ENCODE results near the gene CYP11A1. TPM values are rescaled to one million over a fixed set of nuclear protein-coding genes. Genes with fewer than 3 reads are reported as not detected.

CYP11A1 gene
- total RNA-seq, 4 donors from 2014 or later = 0.47 to 1.4 (median 0.53) TPM; not detected in 1

- H3K4me3 ChIP-seq = no peak overlapping the region
- WGBS = 68% methylated on average over 10 of the region's 16 CpGs
- no peak for DNase-seq (ENCODE audit: low spot score in 2 of 2)
Observed at GRCh38 chr15:74403991-74404563, 36.6 kb upstream of the CYP11A1 start.

GRCh38 chr15:74403588-74403919, 36.1 kb upstream of the CYP11A1 start:
- no peak for DNase-seq (ENCODE audit: low spot score in 2 of 2)
- H3K4me1 ChIP-seq = peaks cover 15% of the 10 kb centered on the region
- H3K4me3 ChIP-seq = no peak overlapping the region
- 78% methylated on average over 6 of the region's 10 CpGs for WGBS
- no peaks in the 10 kb centered on the region for H3K9me3 ChIP-seq
- TF ChIP-seq CTCF (IDR thresholded peaks at IDR 0.05) (no peak), POLR2AphosphoS5 (IDR thresholded peaks at IDR 0.05) (no peak), POLR2A (IDR thresholded peaks at IDR 0.05) (no peak), EP300 (IDR thresholded peaks at IDR 0.05) (no peak)
- H3K36me3 ChIP-seq = no peaks in the 10 kb centered on the region
- H3K27ac ChIP-seq = no peak overlapping the region
- H3K27me3 ChIP-seq = no peaks in the 10 kb centered on the region

More at GRCh38 chr15:74403991-74404563, 36.6 kb upstream of the CYP11A1 start:
- H3K27me3 ChIP-seq = no peaks in the 10 kb centered on the region
- no peak for TF ChIP-seq POLR2AphosphoS5 (IDR thresholded peaks at IDR 0.05)
- TF ChIP-seq CTCF (IDR thresholded peaks at IDR 0.05) = no peak
- no peak for TF ChIP-seq POLR2A (IDR thresholded peaks at IDR 0.05)
- TF ChIP-seq EP300 (IDR thresholded peaks at IDR 0.05) = no peak
- no peaks in the 10 kb centered on the region for H3K36me3 ChIP-seq
- peaks cover 15% of the 10 kb centered on the region for H3K4me1 ChIP-seq
- H3K27ac ChIP-seq = no peak overlapping the region
- H3K9me3 ChIP-seq = no peaks in the 10 kb centered on the region

DNA sequence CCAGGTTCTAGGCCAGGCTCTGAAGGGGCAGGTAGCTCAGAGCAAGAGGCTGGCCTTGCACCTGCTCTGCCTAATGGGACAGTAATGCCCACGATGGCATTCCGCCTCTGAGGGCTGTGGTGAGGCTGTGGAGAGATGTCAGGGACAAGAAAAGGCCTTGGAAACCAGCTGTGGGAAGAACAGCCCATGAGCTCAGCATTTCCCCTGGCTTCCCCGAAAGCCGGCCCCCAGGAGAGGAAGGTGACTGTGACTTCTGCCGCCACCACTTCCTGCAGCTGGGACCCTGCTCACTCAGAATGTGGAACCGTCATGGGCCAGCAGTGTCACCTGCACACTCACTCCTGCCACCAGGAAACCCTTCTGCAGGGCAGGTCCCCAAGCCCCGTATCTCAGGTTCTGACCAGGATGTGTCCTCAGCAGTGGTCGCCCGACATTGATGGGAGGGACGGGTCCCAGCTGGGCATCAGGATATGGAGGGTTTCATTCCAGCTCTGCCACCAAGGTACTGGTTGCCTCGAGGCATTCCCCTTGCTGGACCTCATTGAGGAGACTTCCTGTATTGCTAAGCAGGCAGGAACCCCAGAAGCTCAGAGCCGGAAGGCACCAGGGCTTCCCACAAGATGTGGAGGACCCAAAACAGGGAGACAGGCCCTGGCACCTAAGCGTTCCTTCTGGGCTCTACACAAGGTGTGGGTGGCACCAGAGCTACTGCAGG, 35.6 kb upstream of the CYP11A1 start:
- 73% methylated on average over 2 of the region's 13 CpGs for WGBS
- Histone ChIP-seq H3K27ac (no peak overlapping the region), H3K36me3 (no peaks in the 10 kb centered on the region), H3K27me3 (no peaks in the 10 kb centered on the region), H3K4me1 (peaks cover 15% of the 10 kb centered on the region), H3K9me3 (no peaks in the 10 kb centered on the region), H3K4me3 (no peak overlapping the region)
- no peak for TF ChIP-seq CTCF (IDR thresholded peaks at IDR 0.05)
- no peak for TF ChIP-seq POLR2AphosphoS5 (IDR thresholded peaks at IDR 0.05)
- TF ChIP-seq POLR2A (IDR thresholded peaks at IDR 0.05) = no peak
- TF ChIP-seq EP300 (IDR thresholded peaks at IDR 0.05) = no peak
- no peak for DNase-seq (ENCODE audit: low spot score in 2 of 2)

GRCh38 chr15:74402337-74402841, 34.9 kb upstream of the CYP11A1 start:
- Histone ChIP-seq H3K27me3 (no peaks in the 10 kb centered on the region), H3K9me3 (no peaks in the 10 kb centered on the region), H3K27ac (no peak overlapping the region), H3K4me1 (peaks cover 10% of the 10 kb centered on the region), H3K36me3 (no peaks in the 10 kb centered on the region), H3K4me3 (no peak overlapping the region)
- no peak for TF ChIP-seq POLR2AphosphoS5 (IDR thresholded peaks at IDR 0.05)
- TF ChIP-seq POLR2A (IDR thresholded peaks at IDR 0.05) = no peak
- TF ChIP-seq CTCF (IDR thresholded peaks at IDR 0.05) = no peak
- no peak for TF ChIP-seq EP300 (IDR thresholded peaks at IDR 0.05)
- DNase-seq (ENCODE audit: low spot score in 2 of 2) = no peak
- 80% methylated on average over 5 of the region's 5 CpGs for WGBS

- TF ChIP-seq EP300 (IDR thresholded peaks at IDR 0.05) = no peak
- Histone ChIP-seq H3K4me3 (no peak overlapping the region), H3K4me1 (peaks cover 7% of the 10 kb centered on the region), H3K27ac (no peak overlapping the region), H3K36me3 (no peaks in the 10 kb centered on the region), H3K9me3 (no peaks in the 10 kb centered on the region), H3K27me3 (no peaks in the 10 kb centered on the region)
- WGBS = 38% methylated on average over 6 of the region's 11 CpGs
- no peak for DNase-seq (ENCODE audit: low spot score in 2 of 2)
Observed at GRCh38 chr15:74400915-74401757, 33.7 kb upstream of the CYP11A1 start.

All from suprapubic skin (tissue), 4 donors.